GM12873 (cell line): Measurements from ENCODE around the gene RNF217.

ENCODE experiments used
- CTCF ChIP-seq: IDR thresholded peaks from 2 replicates; pipeline ENCODE4 v1.5.1; 2012; ENCODE audit warnings: low read depth, mild to moderate bottlenecking, moderate library complexity, low read length, control low read depth; ENCODE audit not compliant: insufficient read depth; ENCODE audit errors: missing control alignments

Gene RNF217

DNA sequence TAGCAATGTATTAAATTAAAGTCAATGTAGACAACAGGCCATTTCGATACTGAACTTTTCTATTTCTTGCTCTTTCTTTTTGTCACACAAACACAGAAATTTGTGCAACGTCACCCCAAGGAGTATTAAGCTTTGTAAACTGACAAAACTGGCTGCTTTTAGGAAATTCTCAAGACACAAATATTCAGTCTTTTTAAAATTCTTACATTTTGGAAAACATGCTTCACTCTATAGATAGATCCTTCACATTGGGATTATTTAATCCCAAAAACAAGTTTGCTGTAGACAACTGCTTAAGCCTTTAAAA lies 121.4 kb downstream of the RNF217 start:
- no peak for TF ChIP-seq CTCF

DNA sequence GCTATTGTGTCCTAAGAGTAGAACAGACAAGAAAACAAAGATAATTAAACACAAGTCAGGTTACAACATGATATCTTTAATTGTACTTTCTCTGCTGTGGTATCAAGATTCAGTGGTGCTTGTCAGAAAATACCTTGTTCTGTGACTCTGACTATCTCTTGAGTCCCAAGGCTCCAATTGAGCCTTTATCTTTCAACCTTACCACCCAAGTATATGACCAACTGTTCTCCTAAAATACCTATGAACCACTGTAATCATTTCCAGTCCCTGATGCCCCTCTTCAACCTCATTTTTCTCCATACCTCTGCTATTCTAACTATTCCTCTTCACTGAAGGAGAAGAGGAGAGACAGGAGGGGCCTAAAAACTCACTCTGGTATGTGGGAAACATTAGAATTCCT lies 124.5 kb downstream of the RNF217 start:
- no peak for TF ChIP-seq CTCF

- TF ChIP-seq CTCF: no peak
These were observed 126.7 kb downstream of the RNF217 start for GRCh38 chr6:125088963-125089362.

GRCh38 chr6:125094563-125094962 lies 132.3 kb downstream of the RNF217 start:
- TF ChIP-seq CTCF: no peak

DNA sequence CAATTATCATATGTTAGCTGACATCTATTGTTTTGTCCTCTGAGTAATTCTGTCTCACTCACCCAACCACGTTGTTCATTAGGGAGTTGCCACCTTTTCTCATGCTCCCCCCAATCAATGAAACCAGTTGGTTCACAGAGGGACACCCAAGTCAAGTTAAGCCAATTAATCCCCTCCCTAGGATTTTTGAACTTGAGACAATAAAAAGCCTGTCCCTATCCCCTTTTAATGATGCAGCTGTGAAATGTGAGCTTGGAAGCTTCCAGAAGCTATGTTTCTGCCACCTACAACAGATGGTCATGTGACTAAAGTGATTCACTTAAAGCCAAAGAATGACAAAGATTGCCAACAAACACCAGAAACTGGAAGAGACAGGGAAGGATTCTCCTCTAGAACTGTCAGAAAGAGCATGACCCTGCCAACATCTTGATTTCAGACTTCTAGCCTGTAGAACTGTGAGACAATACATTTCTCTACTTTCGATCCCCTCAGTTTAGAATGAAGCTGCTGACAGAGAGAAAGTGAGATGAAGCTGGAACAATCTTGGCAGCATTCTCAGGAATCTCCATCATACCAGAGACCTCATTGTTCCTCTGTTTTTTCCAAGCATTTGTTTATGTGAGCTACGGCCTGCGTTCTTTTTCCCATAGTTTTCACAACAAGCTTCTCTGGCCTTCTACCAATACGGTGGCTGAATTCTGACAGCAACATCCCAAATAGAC lies 133.5 kb downstream of the RNF217 start:
- no peak for TF ChIP-seq CTCF

GRCh38 chr6:125097186-125097585 lies 134.9 kb downstream of the RNF217 start:
- TF ChIP-seq CTCF: no peak

- no peak for TF ChIP-seq CTCF
These were observed 136.0 kb downstream of the RNF217 start for GRCh38 chr6:125098253-125098652.
